Upper lobe of left lung (tissue), 6 donors: ENCODE data around the gene DNPEP. TPM values are rescaled to one million over a fixed set of nuclear protein-coding genes. Genes with fewer than 3 reads are reported as not detected.

Source experiments
- ATAC-seq, 2 donors: fragments of 200-7000 bp; cut with Tn5 transposase; one replicate each; pipeline ENCODE4 v1.9.1; 2022; ENCODE audit warnings: mild to moderate bottlenecking in 2 of 2, moderate library complexity in 2 of 2; ENCODE audit not compliant: low FRiP score in 2 of 2
- DNase-seq, 2 donors: peaks; one replicate each; pipeline ENCODE4 v3.0.0-alpha.2; 2019 to 2020
- H3K27ac ChIP-seq, 4 donors: fragments of 200-600 bp; sonication (generic); one replicate each; pipeline ENCODE4 v1.5.1; 2016 to 2019
- H3K27me3 ChIP-seq, 4 donors: fragments of 200-600 bp; sonication (generic); one replicate each; pipeline ENCODE4 v1.5.1; 2017 to 2019
- H3K36me3 ChIP-seq, 4 donors: fragments of 200-600 bp; sonication (generic); one replicate each; pipeline ENCODE4 v1.5.1; 2016 to 2019
- H3K4me1 ChIP-seq, 4 donors: fragments of 200-600 bp; sonication (generic); one replicate each; pipeline ENCODE4 v1.5.1; 2018 to 2019
- H3K4me3 ChIP-seq, 4 donors: fragments of 200-600 bp; sonication (generic); one replicate each; pipeline ENCODE4 v1.5.1; 2017 to 2019; ENCODE audit warnings: mild to moderate bottlenecking in 2 of 4, moderate library complexity in 1 of 4
- H3K9me3 ChIP-seq, 4 donors: fragments of 200-600 bp; sonication (generic); one replicate each; pipeline ENCODE4 v1.5.1; 2018 to 2019
- EP300 ChIP-seq, 4 donors: sonication (generic); formaldehyde crosslinking; IDR thresholded peaks; one replicate each; pipeline ENCODE4 v1.5.1; 2017; ENCODE audit warnings: antibody characterized with exemption in 4 of 4, control low read depth in 2 of 4
- POLR2A ChIP-seq, 4 donors: fragments of 450-650 bp; IDR thresholded peaks; one replicate each; pipeline ENCODE4 v1.5.1; 2016 to 2017; ENCODE audit warnings: antibody characterized with exemption in 4 of 4, mild to moderate bottlenecking in 2 of 4
- POLR2AphosphoS5 ChIP-seq, 2 donors: sonication (generic); formaldehyde crosslinking; IDR thresholded peaks; one replicate each; pipeline ENCODE4 v1.5.1; 2017; ENCODE audit warnings: antibody characterized with exemption in 2 of 2
- WGBS, 2 donors: methylation state at CpG; one replicate each; pipeline ENCODE4 v1.1.5; 2017 to 2018; 5-methylcytosine and 5-hydroxymethylcytosine counted together
- total RNA-seq, 6 donors: library from RNA; depleted of rRNA in 4 of 6; stranded (reverse); fragments of >200 nt in 4 of 6; gene quantifications; one replicate each; pipeline versions ENCODE4 v1.1.0 to v1.2.1, GENCODE V29; 2016 to 2021
- TF ChIP-seq, protein P1 (sequence below), 6 experiments: fragments of 450-650 bp in 4 of 6; fragments of 200-600 bp in 2 of 6; sonication (generic) in 2 of 6; IDR thresholded peaks; one replicate each; pipeline ENCODE4 v1.5.1; 2016 to 2019; ENCODE audit warnings: antibody characterized with exemption in 6 of 6
- donor health status: DM: no; HTN: no; CAD: no; lungs with moderate emphysema.
- donor health status: DM: no; HTN: yes; CAD: no; lungs with severe emphysema.

The DNPEP gene
- total RNA-seq, 6 donors from 2014 or later: 31.9 to 141 (median 75.1) TPM

- 75 to 94% methylated on average over 5 to 9 of the region's 9 CpGs for WGBS, 2 donors
- Histone ChIP-seq H3K36me3 (no peaks in the 10 kb centered on the region), H3K9me3 (no peaks in the 10 kb centered on the region), H3K4me3 (no peak overlapping the region), H3K4me1 (peaks cover 0 to 8% (median 3%) of the 10 kb centered on the region in 4 donors), H3K27me3 (no peaks in the 10 kb centered on the region), H3K27ac (no peak overlapping the region)
- no peak for ATAC-seq
- TF ChIP-seq POLR2AphosphoS5 (IDR thresholded peaks at IDR 0.05): no peak
- no peak for TF ChIP-seq POLR2A (IDR thresholded peaks at IDR 0.05)
- TF ChIP-seq EP300 (IDR thresholded peaks at IDR 0.05): no peak
- TF ChIP-seq, protein P1, sequence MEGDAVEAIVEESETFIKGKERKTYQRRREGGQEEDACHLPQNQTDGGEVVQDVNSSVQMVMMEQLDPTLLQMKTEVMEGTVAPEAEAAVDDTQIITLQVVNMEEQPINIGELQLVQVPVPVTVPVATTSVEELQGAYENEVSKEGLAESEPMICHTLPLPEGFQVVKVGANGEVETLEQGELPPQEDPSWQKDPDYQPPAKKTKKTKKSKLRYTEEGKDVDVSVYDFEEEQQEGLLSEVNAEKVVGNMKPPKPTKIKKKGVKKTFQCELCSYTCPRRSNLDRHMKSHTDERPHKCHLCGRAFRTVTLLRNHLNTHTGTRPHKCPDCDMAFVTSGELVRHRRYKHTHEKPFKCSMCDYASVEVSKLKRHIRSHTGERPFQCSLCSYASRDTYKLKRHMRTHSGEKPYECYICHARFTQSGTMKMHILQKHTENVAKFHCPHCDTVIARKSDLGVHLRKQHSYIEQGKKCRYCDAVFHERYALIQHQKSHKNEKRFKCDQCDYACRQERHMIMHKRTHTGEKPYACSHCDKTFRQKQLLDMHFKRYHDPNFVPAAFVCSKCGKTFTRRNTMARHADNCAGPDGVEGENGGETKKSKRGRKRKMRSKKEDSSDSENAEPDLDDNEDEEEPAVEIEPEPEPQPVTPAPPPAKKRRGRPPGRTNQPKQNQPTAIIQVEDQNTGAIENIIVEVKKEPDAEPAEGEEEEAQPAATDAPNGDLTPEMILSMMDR (IDR thresholded peaks at IDR 0.05): no peak
- no peak for DNase-seq
Observed at GRCh38 chr2:219405451-219405850, 17.7 kb upstream of the DNPEP start.

DNA sequence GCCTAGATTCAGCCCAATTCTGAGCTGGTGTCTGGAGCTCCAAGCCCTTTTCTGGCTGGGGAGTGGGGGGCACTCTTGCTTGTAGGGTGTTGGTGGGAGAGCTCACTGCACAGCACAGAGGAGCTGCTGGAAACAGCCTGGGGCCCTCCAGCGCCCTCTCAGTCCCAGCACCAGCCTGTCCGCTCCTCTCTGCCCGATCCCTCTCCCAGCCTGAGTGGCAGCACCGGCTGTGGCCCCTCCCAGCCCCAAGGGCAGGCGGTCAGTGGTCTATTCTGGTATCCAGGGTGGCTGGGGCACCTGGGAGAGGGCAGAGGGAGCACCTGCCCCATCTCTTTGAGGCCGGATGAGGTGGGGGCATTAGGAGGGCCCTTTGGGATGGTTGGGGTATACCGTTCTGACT, 17.2 kb upstream of the DNPEP start:
- Histone ChIP-seq H3K27ac (peak overlapping the region in 1 of 4 donors; percentile 33), H3K9me3 (no peaks in the 10 kb centered on the region), H3K4me1 (peaks cover 0 to 8% (median 3%) of the 10 kb centered on the region in 4 donors), H3K36me3 (no peaks in the 10 kb centered on the region), H3K27me3 (no peaks in the 10 kb centered on the region), H3K4me3 (no peak overlapping the region)
- 76 to 78% methylated on average over 7 of the region's 7 CpGs for WGBS, 2 donors
- TF ChIP-seq POLR2AphosphoS5 (IDR thresholded peaks at IDR 0.05) (no peak), EP300 (IDR thresholded peaks at IDR 0.05) (no peak), POLR2A (IDR thresholded peaks at IDR 0.05) (no peak)
- TF ChIP-seq, protein P1 (IDR thresholded peaks at IDR 0.05): no peak
- DNase-seq: no peak
- ATAC-seq: no peak

DNA sequence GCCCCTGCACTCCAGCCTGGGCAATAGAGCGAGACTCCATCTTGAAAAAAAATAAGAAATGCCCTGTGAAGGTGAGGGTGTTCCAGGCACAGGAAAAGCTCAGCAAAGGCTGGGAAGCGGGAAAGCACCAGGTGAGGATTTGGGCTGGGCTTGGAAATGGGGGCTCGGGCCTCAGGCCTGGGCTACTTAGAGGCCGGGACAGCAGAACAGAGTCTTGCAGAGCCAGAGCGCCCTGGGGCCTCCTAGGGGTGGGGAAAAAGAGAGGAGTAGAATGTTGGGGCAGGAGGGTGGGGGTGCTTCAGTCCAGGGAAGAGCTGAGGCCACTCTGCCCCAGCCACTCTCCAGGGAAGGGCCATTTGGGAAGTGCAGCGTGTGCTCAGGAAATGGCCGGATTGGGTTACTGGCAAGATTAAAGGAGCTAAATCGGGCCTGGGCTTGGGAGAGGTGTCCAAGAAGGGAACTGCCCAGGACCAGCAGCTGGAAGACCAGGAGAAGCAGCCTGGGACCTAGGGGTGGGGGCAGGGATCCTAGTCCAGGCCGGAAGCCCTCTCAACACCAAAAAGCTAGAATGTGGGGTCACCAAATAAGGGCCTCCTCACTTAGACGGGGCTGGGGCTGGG, 16.7 kb upstream of the DNPEP start:
- Histone ChIP-seq H3K27me3 (no peaks in the 10 kb centered on the region), H3K9me3 (no peaks in the 10 kb centered on the region), H3K27ac (peak overlapping the region in 1 of 4 donors; percentile 33), H3K4me1 (peaks cover 0 to 8% (median 5%) of the 10 kb centered on the region in 4 donors), H3K36me3 (no peaks in the 10 kb centered on the region), H3K4me3 (no peak overlapping the region)
- ATAC-seq: no peak
- 74 to 85% methylated on average over 10 of the region's 10 CpGs for WGBS, 2 donors
- no peak for TF ChIP-seq POLR2AphosphoS5 (IDR thresholded peaks at IDR 0.05)
- TF ChIP-seq, protein P1 (IDR thresholded peaks at IDR 0.05): no peak
- TF ChIP-seq POLR2A (IDR thresholded peaks at IDR 0.05): no peak
- no peak for TF ChIP-seq EP300 (IDR thresholded peaks at IDR 0.05)
- no peak for DNase-seq

DNA sequence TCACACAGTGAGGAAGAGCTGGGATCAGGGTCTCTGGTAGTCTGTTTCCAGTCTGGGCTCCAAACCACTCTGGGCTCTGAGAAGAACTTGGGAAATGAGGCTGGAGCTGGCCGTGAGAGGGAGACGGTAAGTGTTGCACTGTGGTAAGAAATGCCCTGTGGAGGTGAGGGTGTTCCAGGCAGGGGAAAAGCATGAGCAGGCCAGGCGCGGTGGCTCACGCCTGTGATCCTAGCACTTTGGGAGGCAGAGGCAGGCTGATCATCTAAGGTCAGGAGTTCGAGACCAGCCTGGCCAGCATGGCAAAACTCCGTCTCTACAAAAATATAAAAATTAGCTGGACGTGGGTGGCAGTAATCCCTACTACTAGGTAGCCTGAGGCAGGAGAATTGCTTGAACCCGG, 16.1 kb upstream of the DNPEP start:
- DNase-seq (no peak), ATAC-seq (no peak)
- H3K9me3 ChIP-seq: no peaks in the 10 kb centered on the region
- H3K27me3 ChIP-seq: no peaks in the 10 kb centered on the region
- no peak overlapping the region for H3K4me3 ChIP-seq
- WGBS, 2 donors: 84 to 85% methylated on average over 9 of the region's 9 CpGs
- H3K27ac ChIP-seq: no peak overlapping the region
- H3K4me1 ChIP-seq: peaks cover 0 to 11% (median 6%) of the 10 kb centered on the region in 4 donors
- H3K36me3 ChIP-seq: no peaks in the 10 kb centered on the region
- TF ChIP-seq POLR2AphosphoS5 (IDR thresholded peaks at IDR 0.05): no peak
- no peak for TF ChIP-seq EP300 (IDR thresholded peaks at IDR 0.05)
- TF ChIP-seq, protein P1 (IDR thresholded peaks at IDR 0.05): no peak
- TF ChIP-seq POLR2A (IDR thresholded peaks at IDR 0.05): no peak
